HG02870 (cell line): Measurements from ENCODE around the gene EZH2.

ENCODE experiments used
- ATAC-seq: cut with Tn5 transposase; IDR thresholded peaks from one replicate; pipeline ENCODE4 v1.9.1; 2021; ENCODE audit warnings: mild to moderate bottlenecking, moderate library complexity; ENCODE audit not compliant: unreplicated experiment

The EZH2 gene

DNA sequence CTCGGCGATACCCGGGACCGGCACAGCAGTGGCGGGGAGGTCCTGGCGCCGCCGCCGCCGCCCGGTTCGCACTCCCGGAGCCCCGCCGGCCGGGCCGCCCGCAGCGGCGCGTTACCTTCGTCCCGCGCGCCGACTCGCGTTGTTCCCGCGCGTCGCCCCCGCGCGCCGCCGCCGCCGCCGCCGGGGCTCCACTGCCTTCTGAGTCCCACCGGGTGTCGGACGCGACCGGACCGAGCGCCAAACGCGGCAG is at the start of gene EZH2:
Gene EZH2, minus strand, starts transcription at position 243 of the 250 bp plus-strand sequence. CDS start 36,993 bp downstream, outside the sequence.
- peak; percentile 25 for ATAC-seq

DNA sequence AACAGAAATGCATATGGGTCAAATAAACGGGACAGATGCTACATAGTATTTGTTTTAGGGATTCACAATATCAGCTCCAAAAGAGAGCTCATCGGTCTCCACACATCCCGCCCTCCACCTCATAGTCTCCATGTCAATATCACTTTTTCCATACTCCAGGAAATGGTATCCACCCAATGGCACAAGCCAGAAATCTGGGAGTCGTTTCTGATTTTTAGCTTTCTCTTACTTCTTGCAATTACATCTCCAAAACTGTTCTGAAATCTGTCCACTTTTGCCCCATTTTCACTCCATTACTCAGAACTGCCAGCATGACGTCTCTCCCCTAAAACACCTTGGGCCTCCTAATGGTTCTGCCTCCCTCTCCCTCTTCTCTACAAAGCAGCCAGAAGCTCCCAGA is 47.4 kb upstream of the EZH2 start:
- ATAC-seq: no peak

DNA sequence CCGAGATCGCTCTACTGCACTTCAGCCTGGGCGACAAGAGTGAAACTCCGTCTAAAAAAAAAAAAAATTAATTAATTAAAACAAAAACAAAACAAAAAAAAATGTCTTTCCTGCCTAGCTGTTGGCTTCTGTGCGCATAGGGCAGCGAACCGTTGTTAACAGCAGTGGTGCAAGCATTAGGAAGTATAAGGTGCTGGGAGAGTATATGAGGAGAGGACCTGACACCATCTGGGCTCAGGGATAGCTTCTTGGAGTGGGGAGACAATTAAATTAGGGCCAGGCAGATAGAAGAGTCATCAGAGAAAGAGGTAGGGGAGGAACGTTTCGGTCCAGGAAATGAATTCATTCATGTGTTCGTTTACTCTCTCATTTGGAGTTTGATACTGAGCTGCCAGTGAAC is 46.2 kb upstream of the EZH2 start:
- no peak for ATAC-seq

DNA sequence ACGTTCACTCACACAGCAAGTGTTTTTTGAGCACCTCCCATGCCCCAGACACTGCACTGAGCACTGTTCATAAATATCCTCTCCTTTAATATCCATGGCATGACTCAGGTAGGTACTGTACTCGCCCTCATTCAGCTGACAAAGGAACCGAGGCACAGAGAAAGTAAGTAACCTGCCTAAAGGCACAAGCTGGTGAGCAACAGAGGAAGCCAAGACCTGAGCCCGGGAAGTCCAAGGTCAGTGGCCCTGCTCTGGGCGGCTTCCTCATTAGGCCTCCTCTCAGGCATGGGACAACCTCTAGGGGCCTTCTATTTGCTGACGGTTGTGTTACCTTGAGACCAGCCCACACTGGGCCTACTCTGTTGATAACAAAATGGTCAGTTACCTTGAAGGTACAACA is 45.1 kb upstream of the EZH2 start:
- ATAC-seq: no peak

DNA sequence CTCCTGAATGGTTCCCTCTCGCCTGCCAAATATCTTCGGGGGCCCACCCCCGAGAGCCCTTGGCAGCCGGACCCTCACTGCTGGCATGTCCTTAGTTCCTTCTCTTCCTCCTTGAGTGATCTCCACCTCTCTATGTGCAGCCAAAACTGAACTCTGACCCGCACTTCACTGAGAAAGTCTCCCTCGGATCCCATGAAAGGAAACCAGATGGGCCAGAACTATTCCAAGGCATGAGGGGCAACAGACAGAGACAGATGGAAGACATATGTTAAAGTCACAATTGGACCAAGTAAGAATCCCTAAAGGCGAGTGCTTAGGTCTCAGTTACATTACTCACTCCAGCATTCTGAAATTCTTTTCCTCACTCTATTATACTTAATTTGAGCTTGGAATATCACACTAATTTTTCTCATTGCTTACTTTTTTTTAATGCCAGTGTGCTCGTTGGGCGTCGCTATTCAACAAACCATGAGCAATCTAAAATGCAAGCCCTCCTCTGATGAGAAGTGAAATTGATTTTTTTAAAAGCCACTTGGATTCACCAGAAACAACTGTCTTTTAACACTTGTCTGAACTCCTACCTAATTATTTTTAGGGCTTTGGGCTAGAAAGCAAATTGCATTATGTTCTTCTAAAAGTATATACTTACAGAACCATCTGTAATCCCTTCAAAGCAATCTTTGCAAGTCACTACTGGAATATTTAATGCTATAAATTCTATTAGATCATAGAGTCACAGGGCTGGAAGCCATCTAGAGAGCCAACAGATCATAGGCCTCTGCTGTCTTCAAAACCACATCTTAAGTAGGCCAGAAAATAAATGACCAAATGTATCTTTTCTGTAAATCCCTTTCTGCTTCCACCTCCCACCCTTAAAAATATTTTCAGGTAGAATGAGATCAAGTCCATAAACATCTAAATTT is 43.3 kb upstream of the EZH2 start:
- no peak for ATAC-seq

DNA sequence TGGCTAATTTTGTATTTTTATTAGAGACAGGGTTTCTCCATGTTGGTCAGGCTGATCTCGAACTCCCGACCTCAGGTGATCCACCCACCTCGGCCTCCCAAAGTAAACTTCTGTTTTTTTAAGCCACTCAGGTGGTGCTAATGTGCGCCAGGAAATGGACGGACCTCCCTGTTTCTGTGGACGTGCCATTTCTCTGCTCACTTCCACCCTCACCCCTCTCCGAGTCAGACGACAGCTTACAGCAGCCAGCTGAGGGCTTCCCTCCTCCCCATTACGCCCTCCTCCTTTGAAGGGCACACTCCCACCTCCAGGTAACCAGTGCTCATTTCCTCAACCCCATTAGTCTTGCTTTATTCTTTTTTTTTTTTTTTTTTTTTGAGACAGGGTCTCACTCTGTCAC is 41.7 kb upstream of the EZH2 start:
- ATAC-seq: no peak

DNA sequence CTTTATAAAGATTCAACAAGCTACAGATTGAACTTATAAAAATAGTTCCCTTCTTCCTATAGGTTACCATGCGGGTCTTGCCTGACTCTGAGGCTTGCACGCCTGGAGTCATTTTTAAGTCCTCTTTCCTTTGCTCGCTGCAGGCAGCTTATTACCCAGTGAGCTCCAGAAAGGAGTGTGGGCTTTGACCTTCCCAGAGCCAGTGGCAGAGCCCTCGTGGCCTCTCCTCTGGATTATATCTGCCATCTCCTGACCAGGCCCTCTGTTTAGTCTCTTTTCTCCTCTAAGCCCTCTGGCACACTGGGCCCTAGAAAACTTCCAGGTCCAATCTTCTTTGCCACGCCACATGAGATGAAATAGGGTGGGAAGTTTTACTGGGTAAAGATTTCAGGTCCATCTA is 39.9 kb upstream of the EZH2 start:
- ATAC-seq: no peak

DNA sequence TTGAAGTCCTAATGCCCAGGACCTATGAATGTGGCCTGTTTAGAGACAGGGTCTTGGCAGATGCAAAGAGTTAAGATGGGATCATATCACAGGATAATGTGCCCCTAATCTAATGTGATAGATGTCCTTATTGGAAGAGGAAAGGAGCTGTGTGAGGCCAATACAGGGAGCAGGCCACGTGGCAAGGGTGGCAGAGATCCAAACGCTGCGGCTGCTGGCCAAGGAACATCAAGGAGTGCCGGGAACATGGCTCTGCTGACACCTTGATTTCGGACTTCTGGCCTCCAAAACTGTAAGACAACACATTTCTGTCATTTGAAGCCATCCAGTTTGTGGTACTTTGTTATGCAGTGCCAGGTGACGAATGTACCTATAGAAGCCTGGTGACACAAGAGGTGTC is 37.7 kb upstream of the EZH2 start:
- ATAC-seq: no peak

DNA sequence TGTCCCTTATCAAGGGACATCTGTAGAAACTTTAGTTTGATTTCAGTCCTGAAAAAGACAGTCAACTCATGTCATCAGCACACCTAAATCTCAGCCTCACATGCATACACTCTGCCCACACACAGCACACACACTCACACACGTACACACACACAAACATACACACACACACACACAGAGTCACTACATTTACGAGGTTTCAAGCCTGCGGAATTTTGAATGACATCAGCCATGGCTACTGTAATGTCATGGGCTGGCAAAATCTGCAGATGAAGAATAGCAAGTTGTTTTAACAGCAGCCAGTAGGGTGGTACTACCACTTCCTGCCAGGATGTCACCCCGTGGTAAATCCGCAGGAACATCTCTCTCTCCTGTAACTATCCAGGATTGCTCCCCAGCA is 37.1 kb upstream of the EZH2 start:
- ATAC-seq: no peak

DNA sequence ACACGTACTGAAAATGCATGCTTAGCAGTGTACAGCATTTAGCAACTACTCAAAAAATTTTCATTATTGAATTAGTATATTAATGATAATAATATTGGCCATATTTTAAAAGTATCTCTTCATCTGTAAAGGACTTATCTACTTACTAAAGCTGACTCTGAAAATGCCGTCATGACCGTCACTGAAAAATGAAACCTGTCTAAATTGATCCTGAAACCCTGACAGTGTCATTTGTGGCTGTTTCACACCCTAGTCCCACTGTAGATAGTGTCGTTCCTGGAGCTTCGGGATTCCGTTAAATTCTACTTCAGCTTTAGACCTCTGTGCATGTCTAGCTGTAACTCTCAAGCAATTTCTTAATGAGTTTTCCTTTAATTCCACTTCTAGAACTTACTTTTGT is 35.8 kb upstream of the EZH2 start:
- ATAC-seq: peak; percentile 71

DNA sequence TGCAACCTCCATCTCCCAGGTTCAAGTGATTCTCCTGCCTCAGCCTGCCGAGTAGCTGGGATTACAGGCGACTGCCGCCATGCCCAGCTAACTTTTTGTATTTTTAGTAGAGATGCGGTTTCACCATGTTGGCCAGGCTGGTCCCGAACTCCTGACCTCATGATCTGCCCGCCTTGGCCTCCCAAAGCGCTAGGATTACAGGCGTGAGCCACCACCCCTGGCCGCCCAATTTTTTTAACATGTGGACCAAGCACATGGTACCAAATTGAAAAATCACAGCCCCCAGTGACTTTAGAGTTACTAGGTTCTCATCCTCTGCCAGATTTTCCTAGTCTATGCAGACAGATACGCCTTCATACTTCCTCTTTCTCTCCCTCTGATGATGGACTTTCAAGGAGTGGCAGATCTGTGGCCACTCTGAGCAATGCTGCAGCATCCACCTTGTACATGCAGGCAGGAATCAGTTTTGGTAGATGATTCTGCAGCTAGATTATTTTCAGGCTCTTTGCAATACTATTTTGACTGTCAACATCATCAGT is 34.0 kb upstream of the EZH2 start:
- ATAC-seq: no peak

DNA sequence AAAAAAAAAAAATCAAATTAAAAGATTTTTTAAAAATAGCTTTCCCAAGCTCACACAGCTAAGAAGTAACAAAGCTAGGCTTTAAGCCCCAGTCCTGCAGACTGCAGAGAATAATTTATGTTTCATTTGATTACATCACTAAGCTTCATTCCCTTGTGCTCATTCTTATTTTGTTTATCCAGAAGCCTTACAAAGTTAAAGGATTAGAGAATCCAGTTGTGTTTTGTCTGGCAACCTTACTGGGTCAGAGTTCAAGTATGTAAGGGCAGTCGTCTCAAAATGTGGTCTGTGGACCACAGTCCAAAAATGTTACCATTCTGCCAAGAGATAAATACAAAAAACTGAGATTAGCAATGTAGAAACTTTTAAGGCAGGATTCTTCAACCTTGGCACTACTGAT is 32.1 kb upstream of the EZH2 start:
- no peak for ATAC-seq

DNA sequence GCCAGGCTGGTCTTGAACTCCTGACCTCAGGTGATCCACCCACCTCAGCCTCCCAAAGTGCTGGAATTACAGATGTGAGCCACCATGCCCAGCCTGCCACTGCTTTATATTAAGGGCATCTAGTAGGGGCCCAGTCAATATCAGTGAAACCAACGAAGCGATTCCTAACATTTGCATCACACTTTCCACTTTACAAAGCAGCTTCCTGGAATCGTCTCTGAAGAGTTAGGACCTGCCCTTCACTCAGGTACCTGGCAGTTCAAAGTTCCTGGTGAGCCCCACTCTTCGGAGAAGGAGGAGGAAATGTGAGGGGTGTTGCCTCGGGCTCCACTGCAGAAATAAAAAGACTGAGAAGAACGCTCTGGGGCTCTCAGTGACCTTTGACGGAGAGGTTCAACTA is 31.1 kb upstream of the EZH2 start:
- no peak for ATAC-seq

DNA sequence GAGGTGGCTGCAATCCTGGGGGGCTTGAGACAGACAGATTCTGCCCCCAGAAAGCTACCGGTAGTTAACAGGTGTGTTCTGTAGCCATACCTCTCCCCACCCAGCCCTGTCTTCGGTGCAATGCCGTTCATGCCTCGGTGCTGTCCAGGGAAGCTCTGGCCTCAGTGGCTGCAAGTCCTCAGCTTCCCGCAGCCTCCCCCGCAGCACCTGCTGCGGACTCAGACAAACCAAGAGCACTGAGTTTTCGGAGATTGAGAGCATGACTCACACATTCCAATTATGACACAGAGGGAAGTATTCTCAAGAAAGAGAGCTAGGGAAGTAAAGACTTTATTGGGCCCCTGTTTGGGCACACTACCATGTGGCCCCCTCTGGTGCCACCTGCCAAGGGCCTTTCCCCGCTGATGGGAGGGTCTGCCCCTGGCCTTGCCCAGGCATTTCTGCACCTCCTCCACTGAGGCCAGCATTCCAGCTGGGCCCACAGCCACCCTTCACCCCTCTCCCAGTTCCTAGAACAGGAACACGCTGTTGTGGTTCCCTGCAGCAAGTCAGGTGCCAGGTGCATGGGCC is 30.2 kb upstream of the EZH2 start:
- peak; percentile 61 for ATAC-seq

DNA sequence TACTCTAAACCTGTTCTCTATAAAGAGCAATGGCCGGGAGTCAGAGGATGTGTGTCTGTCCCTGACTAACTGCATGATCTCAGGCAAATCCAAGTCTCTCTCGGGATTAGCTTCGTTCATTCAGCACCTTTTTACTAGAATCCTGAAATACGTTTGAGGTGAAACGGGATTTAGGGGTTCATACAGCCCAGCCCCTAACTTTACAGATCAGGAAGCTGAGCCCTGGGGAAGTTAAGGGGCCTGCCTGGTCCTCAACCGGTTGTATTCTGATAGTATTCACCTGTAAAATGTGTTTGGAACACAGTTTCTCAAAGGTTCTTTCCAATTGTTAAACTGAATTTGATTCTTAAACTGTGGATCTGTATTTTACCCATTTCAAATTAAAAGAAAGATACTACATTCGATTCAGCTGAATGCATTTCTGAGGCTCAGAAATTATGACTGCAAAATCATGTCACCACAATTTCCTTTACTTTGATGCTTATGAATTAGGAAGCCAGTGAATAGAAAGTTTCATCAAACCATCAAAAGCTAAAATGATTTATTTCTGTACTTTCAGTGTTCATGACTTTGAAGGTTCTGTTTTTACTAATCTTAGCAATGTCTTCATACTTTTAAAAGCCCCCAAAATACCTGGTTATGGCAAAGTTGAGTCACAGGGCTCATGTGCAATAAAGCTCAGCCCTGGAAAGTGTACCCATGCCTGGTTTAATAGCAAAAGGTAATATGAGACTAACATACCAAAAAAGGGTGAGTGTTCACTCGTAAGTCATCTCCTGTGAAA is 28.9 kb upstream of the EZH2 start:
- ATAC-seq: peak; percentile 66

DNA sequence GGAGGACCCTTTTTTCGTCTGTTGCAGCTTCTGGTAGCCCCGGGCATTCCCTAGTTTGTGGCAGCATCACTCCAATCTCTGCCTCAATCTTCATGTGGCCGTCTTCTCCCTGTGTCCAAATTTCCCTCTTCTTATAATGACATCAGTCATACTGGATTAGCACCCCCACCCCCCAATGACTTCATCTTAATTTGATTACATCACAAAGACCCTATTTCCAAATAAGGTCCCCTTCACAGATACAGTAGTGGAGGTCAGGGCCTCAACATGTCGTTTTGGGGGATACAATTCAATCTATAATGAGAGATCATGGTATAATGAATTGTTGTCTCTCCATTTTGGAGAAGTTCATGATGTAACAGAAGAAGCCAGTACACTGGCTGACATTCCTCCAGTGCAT is 28.1 kb upstream of the EZH2 start:
- ATAC-seq: no peak

DNA sequence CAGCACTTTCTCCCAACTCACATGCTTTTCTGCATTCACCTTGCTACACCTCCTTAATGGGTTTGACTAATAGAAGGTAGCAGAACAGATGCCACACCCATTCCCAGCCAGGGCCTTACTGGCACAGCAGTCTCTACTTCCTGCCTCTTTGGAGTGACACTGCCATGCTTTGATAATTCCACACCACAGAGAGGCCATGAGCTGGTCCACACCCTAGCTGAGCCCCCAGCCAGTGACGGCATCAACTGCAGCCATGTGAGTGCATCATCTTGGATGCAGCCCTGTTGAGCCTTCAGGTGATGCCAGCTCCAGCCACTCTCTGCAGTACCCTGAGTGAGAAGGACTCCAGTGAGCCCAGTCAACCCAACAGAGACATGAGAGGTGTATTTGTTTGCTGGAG is 27.5 kb upstream of the EZH2 start:
- no peak for ATAC-seq

DNA sequence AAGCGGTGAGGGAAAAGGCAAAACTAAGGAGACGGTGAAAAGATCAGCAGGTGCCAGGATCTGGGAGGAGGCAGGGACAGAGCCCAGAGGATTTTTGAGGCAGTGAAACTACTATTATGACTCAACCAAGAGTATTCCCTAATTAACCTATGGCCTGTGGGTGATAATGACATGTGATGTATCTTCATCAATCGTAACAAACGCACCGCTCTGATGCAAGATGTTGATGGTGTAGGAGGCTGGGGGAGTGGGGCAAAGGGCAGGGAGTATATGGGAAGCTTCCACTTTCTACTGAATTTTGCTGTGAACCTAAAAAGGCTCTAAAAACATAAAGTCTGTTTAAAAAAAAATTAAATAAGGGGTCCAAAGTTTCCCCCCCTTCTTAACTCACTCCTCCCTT is 25.5 kb upstream of the EZH2 start:
- no peak for ATAC-seq

DNA sequence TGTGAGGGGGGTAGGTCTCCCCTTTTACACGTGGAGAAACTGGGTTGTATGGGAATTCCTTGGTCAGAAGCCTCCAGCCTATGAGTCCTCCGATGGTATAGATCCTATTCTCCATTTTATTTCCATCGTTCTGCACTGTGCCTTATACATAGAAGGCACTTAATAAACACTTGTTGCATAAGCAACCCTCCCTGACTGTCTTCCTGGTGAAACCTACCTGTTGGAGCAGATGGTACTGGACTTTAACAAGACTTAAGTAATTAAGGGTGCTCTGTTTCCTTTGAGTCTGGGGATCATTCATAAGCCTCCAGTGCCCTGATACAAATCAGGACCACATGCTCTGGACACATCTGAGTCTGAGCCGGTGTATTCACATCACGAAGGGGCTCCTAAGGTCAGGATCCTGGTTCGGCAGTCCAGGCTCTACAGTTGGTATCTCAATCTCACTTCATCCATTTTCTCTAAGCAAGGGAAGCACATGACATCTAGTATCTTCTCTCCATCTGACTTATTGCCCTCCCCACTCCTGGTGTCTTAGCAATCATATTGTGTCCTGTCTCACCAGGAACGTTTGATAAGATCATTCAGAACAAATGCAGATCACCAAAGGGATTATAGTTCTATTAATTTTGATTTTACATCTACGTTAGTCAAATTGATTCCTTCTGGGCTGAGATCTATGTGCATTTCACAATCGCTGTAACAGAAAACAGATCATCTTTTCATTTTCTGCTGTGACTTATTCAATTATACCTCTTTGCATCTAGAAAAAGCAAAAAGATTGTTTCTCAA is 22.8 kb upstream of the EZH2 start:
- ATAC-seq: no peak

DNA sequence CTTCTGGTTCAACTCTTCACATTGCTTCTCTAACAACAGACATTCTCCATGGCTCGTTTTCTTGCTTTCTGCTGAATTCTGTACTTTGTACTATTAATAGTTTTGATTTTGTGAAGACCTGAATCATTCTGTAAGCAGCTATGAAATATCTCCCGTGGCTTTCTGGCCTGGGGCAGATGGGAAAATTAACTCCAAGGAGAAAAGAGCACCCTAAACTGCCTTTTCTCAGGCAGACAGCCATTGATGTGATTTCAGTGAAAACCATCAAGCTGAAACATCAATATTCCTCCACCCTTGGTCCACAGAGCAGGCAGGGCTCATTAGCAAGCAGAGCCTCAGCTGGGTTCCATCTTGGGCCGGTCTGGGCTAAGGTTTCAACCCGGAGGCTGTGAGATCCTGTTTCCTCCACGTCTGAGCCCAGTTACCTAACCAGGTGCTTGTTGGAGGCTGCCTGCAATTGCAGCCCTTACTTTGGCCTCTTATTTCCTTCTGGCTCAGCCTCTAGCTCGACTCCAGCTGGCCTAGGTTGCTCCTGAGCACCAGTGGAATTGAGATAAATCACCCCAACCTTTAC is 21.1 kb upstream of the EZH2 start:
- ATAC-seq: no peak

DNA sequence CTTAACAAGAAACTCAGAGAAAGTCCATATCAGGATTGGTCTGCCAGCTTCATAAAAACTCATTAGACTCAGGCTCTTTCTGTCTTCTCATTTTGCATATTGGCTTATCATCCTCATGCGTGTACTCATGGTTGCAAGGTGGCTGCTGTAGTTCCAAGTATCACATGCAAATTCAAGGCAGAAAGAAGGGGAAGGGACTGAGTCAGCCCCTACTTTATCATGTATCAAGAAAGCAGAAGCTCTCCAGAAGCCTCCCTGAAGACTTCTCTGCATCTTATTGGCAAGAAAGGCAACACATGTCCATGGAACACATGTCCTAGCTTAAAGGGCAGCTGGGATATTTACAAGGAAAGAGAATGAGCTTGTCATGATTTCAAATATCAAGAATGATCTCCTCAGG is 19.4 kb upstream of the EZH2 start:
- no peak for ATAC-seq
